ENCODE measurements around the gene ATP13A3.
"Not testable (repeated sequence)": the region's sequence is repeated elsewhere in the genome, so short reads cannot be mapped to it uniquely, and the experiment has no call there.

Gene ATP13A3

GRCh38 chr3:194484614-194485013 is 2.2 kb downstream of the ATP13A3 start:
- Histone ChIP-seq H3K9ac (ENCODE audit: low read length) (no peak overlapping the region; the same call in 1 of the 2 replicates), H3K4me1 (ENCODE audit: insufficient read depth, low read length, severe bottlenecking) (peaks cover 70% of the 10 kb centered on the region), H4K20me1 (ENCODE audit: insufficient read depth, low read length) (no peaks in the 10 kb centered on the region), H3K79me2 (ENCODE audit: insufficient read depth, low read length) (peaks cover 60% of the 10 kb centered on the region), H2AFZ (ENCODE audit: low read length) (no peak overlapping the region), H3K4me3 (ENCODE audit: low read depth, low read length, poor library complexity, severe bottlenecking) (peak overlapping the region; percentile 85), H3K4me2 (ENCODE audit: low read length) (peak overlapping the region; percentile 98; the same call in 1 of the 2 replicates), H3K27me3 (ENCODE audit: insufficient read depth, low read length) (no peaks in the 10 kb centered on the region), H3F3A (ENCODE audit: insufficient read depth, low read length) (no peaks in the 10 kb centered on the region), H3K27ac (ENCODE audit: low read depth, low read length, poor library complexity, severe bottlenecking) (no peak overlapping the region), H3K36me3 (ENCODE audit: insufficient read depth, low read length) (peaks cover 41% of the 10 kb centered on the region), H3K9me3 (ENCODE audit: low read length) (no peaks in the 10 kb centered on the region), H3K9me2 (ENCODE audit: low read depth, low read length) (no peaks in the 10 kb centered on the region)
- no peak for TF ChIP-seq EZH2 (IDR thresholded peaks at IDR 0.05; ENCODE audit: borderline replicate concordance, low read length)
- TF ChIP-seq, protein P1, sequence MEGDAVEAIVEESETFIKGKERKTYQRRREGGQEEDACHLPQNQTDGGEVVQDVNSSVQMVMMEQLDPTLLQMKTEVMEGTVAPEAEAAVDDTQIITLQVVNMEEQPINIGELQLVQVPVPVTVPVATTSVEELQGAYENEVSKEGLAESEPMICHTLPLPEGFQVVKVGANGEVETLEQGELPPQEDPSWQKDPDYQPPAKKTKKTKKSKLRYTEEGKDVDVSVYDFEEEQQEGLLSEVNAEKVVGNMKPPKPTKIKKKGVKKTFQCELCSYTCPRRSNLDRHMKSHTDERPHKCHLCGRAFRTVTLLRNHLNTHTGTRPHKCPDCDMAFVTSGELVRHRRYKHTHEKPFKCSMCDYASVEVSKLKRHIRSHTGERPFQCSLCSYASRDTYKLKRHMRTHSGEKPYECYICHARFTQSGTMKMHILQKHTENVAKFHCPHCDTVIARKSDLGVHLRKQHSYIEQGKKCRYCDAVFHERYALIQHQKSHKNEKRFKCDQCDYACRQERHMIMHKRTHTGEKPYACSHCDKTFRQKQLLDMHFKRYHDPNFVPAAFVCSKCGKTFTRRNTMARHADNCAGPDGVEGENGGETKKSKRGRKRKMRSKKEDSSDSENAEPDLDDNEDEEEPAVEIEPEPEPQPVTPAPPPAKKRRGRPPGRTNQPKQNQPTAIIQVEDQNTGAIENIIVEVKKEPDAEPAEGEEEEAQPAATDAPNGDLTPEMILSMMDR (IDR thresholded peaks at IDR 0.05; ENCODE audit: low read length): no peak

DNA sequence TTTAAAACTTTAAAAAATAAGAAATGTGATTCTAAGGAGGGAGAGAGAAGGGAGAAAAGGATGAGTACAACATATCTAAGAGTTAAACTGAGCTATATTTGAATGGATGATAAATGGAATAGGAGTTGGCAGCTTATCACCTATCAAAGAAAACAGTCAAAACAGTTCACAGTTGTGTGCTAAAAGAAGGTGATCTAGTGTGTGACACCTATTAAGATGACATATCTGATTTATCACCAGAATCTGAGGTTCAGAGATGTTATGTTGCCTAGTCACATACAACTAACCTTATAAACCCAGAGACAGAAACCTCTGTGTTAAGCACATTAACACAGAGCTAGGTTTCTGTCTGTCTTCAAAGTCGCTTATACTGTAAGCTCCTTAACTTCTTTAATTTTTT is 3.0 kb downstream of the ATP13A3 start:
- Histone ChIP-seq H3K9ac (ENCODE audit: low read length) (no peak overlapping the region), H3K27me3 (ENCODE audit: insufficient read depth, low read length) (no peaks in the 10 kb centered on the region), H3K79me2 (ENCODE audit: insufficient read depth, low read length) (peaks cover 68% of the 10 kb centered on the region), H3K27ac (ENCODE audit: low read depth, low read length, poor library complexity, severe bottlenecking) (no peak overlapping the region), H2AFZ (ENCODE audit: low read length) (no peak overlapping the region), H3K4me2 (ENCODE audit: low read length) (peak overlapping the region; percentile 98; the same call in 1 of the 2 replicates), H3F3A (ENCODE audit: insufficient read depth, low read length) (no peaks in the 10 kb centered on the region), H4K20me1 (ENCODE audit: insufficient read depth, low read length) (no peaks in the 10 kb centered on the region), H3K36me3 (ENCODE audit: insufficient read depth, low read length) (peaks cover 35% of the 10 kb centered on the region), H3K9me2 (ENCODE audit: low read depth, low read length) (no peaks in the 10 kb centered on the region), H3K4me1 (ENCODE audit: insufficient read depth, low read length, severe bottlenecking) (peaks cover 63% of the 10 kb centered on the region), H3K9me3 (ENCODE audit: low read length) (no peaks in the 10 kb centered on the region), H3K4me3 (ENCODE audit: low read depth, low read length, poor library complexity, severe bottlenecking) (no peak overlapping the region)
- no peak for TF ChIP-seq EZH2 (IDR thresholded peaks at IDR 0.05; ENCODE audit: borderline replicate concordance, low read length)
- TF ChIP-seq, protein P1 (IDR thresholded peaks at IDR 0.05; ENCODE audit: low read length): no peak

GRCh38 chr3:194482830-194483229 is 4.0 kb downstream of the ATP13A3 start:
- H3F3A ChIP-seq (ENCODE audit: insufficient read depth, low read length); H3K9me2 ChIP-seq (ENCODE audit: low read depth, low read length); H3K27me3 ChIP-seq (ENCODE audit: insufficient read depth, low read length); H4K20me1 ChIP-seq (ENCODE audit: insufficient read depth, low read length); H2AFZ ChIP-seq (ENCODE audit: low read length); H3K9ac ChIP-seq (ENCODE audit: low read length); H3K9me3 ChIP-seq (ENCODE audit: low read length); H3K27ac ChIP-seq (ENCODE audit: low read depth, low read length, poor library complexity, severe bottlenecking); H3K4me2 ChIP-seq (ENCODE audit: low read length); H3K4me3 ChIP-seq (ENCODE audit: low read depth, low read length, poor library complexity, severe bottlenecking): not testable (repeated sequence)
- Histone ChIP-seq H3K36me3 (ENCODE audit: insufficient read depth, low read length) (peaks cover 40% of the 10 kb centered on the region), H3K4me1 (ENCODE audit: insufficient read depth, low read length, severe bottlenecking) (peaks cover 59% of the 10 kb centered on the region), H3K79me2 (ENCODE audit: insufficient read depth, low read length) (peaks cover 78% of the 10 kb centered on the region)

DNA sequence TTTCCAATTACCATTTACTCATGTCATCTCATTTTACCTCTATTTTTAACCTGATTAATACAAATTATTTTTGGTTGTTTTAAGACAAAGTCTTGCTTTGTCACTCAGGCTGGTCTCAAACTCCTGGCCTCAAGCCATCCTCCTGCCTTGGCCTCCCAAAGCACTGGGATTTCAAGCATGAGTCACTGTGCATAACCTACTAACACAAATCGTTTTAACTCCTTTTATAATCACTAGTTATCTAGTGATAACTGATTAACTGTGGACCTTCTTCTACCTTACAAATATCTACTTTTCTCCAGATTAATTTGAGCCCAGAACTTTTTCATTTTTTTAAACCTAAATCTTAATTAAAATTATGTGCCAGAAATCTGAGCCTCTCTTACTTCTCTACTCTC is 4.6 kb downstream of the ATP13A3 start:
- H3K4me2 ChIP-seq (ENCODE audit: low read length): no peak overlapping the region
- no peak overlapping the region for H3K9ac ChIP-seq (ENCODE audit: low read length)
- H3K79me2 ChIP-seq (ENCODE audit: insufficient read depth, low read length): peaks cover 82% of the 10 kb centered on the region
- no peaks in the 10 kb centered on the region for H3F3A ChIP-seq (ENCODE audit: insufficient read depth, low read length)
- H3K27me3 ChIP-seq (ENCODE audit: insufficient read depth, low read length): no peaks in the 10 kb centered on the region
- H3K9me3 ChIP-seq (ENCODE audit: low read length): no peaks in the 10 kb centered on the region
- TF ChIP-seq, protein P1 (IDR thresholded peaks at IDR 0.05; ENCODE audit: low read length): no peak
- no peak for TF ChIP-seq EZH2 (IDR thresholded peaks at IDR 0.05; ENCODE audit: borderline replicate concordance, low read length)
- no peaks in the 10 kb centered on the region for H3K9me2 ChIP-seq (ENCODE audit: low read depth, low read length)
- H4K20me1 ChIP-seq (ENCODE audit: insufficient read depth, low read length): no peaks in the 10 kb centered on the region
- no peak overlapping the region for H3K4me3 ChIP-seq (ENCODE audit: low read depth, low read length, poor library complexity, severe bottlenecking)
- H3K27ac ChIP-seq (ENCODE audit: low read depth, low read length, poor library complexity, severe bottlenecking): no peak overlapping the region
- no peak overlapping the region for H2AFZ ChIP-seq (ENCODE audit: low read length)
- peaks cover 44% of the 10 kb centered on the region for H3K36me3 ChIP-seq (ENCODE audit: insufficient read depth, low read length)
- peaks cover 53% of the 10 kb centered on the region for H3K4me1 ChIP-seq (ENCODE audit: insufficient read depth, low read length, severe bottlenecking)
